Right atrium auricular region (tissue), 2 donors: ENCODE data around the gene TRPC4. TPM values are rescaled to one million over a fixed set of nuclear protein-coding genes. Genes with fewer than 3 reads are reported as not detected.

Experiments used
- DNase-seq: peaks from one replicate; pipeline ENCODE4 v3.0.0-alpha.2; 2019; ENCODE audit warnings: low spot score
- H3K27ac ChIP-seq, 2 donors: fragments of 200-600 bp; sonication (generic); 1 replicate in 1 of 2; 2 replicates in 1 of 2; pipeline ENCODE4 v1.5.1; 2016 to 2019
- H3K27me3 ChIP-seq, 2 donors: fragments of 200-600 bp; sonication (generic); one replicate each; pipeline versions ENCODE4 v1.5.1 to v1.6.0; 2017 to 2019
- H3K36me3 ChIP-seq: fragments of 200-600 bp; sonication (generic); one replicate; pipeline ENCODE4 v1.5.1; 2016
- H3K4me1 ChIP-seq, 2 donors: fragments of 200-600 bp; sonication (generic); one replicate each; pipeline versions ENCODE4 v1.5.1 to v1.6.0; 2017 to 2019
- H3K4me3 ChIP-seq, 2 donors: fragments of 200-600 bp; sonication (generic); 1 replicate in 1 of 2; 2 replicates in 1 of 2; pipeline ENCODE4 v1.5.1; 2017 to 2019; ENCODE audit warnings: mild to moderate bottlenecking in 1 of 2, moderate library complexity in 1 of 2
- H3K9me3 ChIP-seq, 2 donors: fragments of 200-600 bp; sonication (generic); one replicate each; pipeline ENCODE4 v1.5.1; 2019
- CTCF ChIP-seq, 2 donors: fragments of 200-600 bp; sonication (generic); IDR thresholded peaks; one replicate each; pipeline ENCODE4 v1.5.1; 2019; ENCODE audit warnings: antibody characterized with exemption in 2 of 2
- total RNA-seq, 2 donors: library from RNA; depleted of rRNA; stranded (reverse); fragments of >200 nt; gene quantifications; one replicate each; pipeline ENCODE4 v1.1.0, GENCODE V29; 2016

The TRPC4 gene
- total RNA-seq, 2 donors from 2014 or later, result 0.48 to 1.7 TPM

DNA sequence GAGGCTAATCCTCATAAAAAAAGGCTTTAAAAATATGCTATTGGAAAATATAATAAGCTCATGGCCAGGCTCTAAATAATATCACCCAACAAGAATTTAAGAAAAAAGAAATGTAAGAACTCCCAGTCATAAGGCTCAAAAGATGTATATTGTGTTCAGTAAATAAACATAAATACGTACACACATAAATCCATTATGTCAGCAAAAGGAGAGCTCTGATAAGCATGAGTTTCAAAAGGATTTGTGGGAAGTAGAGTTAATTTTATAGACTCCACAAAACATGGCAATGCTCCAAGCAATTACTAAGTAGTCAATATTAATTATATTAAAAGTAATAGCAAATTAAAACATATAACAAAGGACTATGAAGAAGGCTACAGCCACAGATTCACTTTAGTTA lies 37.3 kb upstream of the TRPC4 start:
- Histone ChIP-seq H3K27ac (no peak overlapping the region), H3K4me3 (no peak overlapping the region), H3K9me3 (no peaks in the 10 kb centered on the region), H3K36me3 (no peaks in the 10 kb centered on the region), H3K27me3 (no peaks in the 10 kb centered on the region), H3K4me1 (no peaks in the 10 kb centered on the region)
- no peak for DNase-seq
- TF ChIP-seq CTCF (IDR thresholded peaks at IDR 0.05), result no peak

DNA sequence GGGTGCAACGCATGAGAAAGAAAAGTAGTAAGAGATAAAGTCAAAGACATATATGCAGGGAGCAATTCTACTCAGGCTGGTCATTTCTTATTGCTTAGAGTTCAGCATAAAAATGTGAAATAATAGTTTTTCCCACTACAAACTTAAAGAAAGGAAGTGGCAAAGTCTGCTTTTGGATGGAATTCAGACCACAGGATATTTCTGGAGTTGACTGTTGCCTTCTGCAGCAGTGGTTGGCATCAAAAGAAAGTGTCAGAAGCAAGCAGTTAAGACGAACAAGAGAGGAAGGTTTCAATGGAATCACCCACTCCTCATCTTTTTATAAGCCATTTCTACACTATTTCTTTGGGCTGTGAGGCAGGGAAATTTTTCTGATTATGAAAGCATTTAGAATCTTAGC lies 36.2 kb upstream of the TRPC4 start:
- H3K27ac ChIP-seq, result no peak overlapping the region
- H3K9me3 ChIP-seq, result no peaks in the 10 kb centered on the region
- TF ChIP-seq CTCF (IDR thresholded peaks at IDR 0.05), result no peak
- H3K27me3 ChIP-seq, result no peaks in the 10 kb centered on the region
- no peaks in the 10 kb centered on the region for H3K4me1 ChIP-seq
- DNase-seq, result no peak
- H3K36me3 ChIP-seq, result no peaks in the 10 kb centered on the region
- H3K4me3 ChIP-seq, result no peak overlapping the region

DNA sequence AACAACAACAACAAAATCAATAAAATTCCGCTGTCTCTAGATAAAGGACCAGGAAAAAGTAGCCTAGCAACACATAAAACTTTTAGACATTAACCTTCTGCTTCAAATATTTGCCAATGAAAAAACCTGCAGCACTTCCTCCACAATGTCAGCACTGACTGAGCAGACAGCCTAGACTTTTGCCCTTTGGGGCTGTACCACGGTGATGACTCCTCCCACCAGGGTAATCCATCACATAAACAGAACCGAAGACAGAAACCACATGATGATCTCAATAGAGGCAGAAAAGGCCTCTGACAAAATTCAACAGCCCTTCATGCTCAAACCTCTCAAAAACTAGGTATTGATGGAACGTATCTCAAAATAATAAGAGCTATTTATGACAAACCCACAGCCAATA lies 30.2 kb upstream of the TRPC4 start:
- no peaks in the 10 kb centered on the region for H3K4me1 ChIP-seq
- no peak overlapping the region for H3K4me3 ChIP-seq
- no peak for TF ChIP-seq CTCF (IDR thresholded peaks at IDR 0.05)
- no peak for DNase-seq
- no peaks in the 10 kb centered on the region for H3K36me3 ChIP-seq
- no peaks in the 10 kb centered on the region for H3K9me3 ChIP-seq
- no peaks in the 10 kb centered on the region for H3K27me3 ChIP-seq
- H3K27ac ChIP-seq, result no peak overlapping the region

DNA sequence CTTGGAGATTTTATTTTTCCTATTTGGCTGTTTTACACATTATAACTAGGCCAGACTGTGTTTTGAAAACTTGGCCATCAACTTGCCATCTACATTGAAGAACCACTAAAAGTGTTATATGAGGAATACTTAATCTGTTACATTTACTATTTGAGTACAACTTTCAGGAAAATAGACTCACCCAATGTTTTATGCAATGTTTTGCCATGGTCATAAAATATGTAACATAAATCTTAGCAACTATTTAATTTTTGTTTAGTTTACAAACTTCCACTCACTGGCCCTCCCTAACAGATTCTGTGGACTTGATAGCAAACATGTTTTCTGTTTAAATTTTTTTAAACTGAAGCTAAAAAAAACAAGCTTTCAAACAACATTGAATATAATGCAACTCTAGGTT lies 23.7 kb upstream of the TRPC4 start:
- TF ChIP-seq CTCF (IDR thresholded peaks at IDR 0.05), result no peak
- H3K36me3 ChIP-seq, result no peaks in the 10 kb centered on the region
- H3K27ac ChIP-seq, result no peak overlapping the region
- no peaks in the 10 kb centered on the region for H3K4me1 ChIP-seq
- no peak overlapping the region for H3K4me3 ChIP-seq
- no peak for DNase-seq
- H3K9me3 ChIP-seq, result no peaks in the 10 kb centered on the region
- H3K27me3 ChIP-seq, result no peaks in the 10 kb centered on the region

DNA sequence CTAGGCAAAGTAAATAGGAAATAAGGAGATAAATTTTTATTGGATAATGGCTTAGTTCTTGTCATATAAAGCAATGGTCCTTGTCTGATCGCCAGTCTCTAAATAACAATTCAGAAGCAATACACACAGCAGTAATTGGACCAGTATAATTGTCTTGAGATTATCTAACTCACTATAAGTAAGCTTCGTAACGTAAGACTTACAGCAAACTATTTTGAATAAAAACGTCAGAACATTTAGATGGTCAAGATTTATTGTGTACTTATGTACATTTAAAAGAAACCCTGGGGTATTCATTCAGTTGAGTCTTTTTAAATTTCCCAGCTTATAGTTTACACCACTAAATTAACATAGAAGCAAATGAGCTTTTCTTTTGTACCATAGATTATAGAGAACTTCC lies 20.2 kb upstream of the TRPC4 start:
- H3K4me1 ChIP-seq, result no peaks in the 10 kb centered on the region
- no peak for DNase-seq
- no peaks in the 10 kb centered on the region for H3K27me3 ChIP-seq
- H3K9me3 ChIP-seq, result no peaks in the 10 kb centered on the region
- H3K36me3 ChIP-seq, result no peaks in the 10 kb centered on the region
- no peak for TF ChIP-seq CTCF (IDR thresholded peaks at IDR 0.05)
- no peak overlapping the region for H3K4me3 ChIP-seq
- no peak overlapping the region for H3K27ac ChIP-seq

DNA sequence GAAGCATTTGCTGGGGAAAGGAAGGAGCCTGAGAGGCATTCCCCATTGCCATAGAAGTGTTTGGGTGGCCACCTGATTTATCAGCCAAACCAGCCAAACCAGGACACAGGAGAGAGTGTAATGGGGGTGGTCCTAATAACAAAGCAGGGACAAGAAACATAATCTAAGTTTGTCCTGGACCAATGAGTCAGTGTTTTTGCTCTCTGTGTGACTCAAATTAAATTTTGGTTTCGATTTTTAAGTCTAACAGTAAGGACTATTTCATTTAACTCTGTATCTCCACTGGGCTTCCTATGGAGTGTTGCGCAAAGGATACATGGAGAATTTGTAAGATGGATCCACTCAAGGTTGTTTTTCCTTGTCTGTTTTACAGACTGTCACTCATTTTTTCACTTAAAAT lies 19.5 kb upstream of the TRPC4 start:
- Histone ChIP-seq H3K27me3 (no peaks in the 10 kb centered on the region), H3K9me3 (no peaks in the 10 kb centered on the region), H3K4me3 (no peak overlapping the region)

More for the DNA sequence above, 19.5 kb upstream of the TRPC4 start:
- TF ChIP-seq CTCF (IDR thresholded peaks at IDR 0.05), result no peak
- Histone ChIP-seq H3K36me3 (no peaks in the 10 kb centered on the region), H3K4me1 (no peaks in the 10 kb centered on the region), H3K27ac (no peak overlapping the region)
- DNase-seq, result no peak
